Heart left ventricle (tissue), 13 donors: Measurements from ENCODE around the gene SMIM5.
A peak's percentile ranks its signal among the peaks of the same experiment; 100 is the strongest.

ENCODE experiments used
- CTCF ChIP-seq, 12 donors: fragments of 200-600 bp; sonication (generic) in 4 of 12; IDR thresholded peaks; one replicate each; pipeline versions ENCODE4 v1.5.0 to v1.8.0; 2018 to 2022; ENCODE audit warnings: antibody characterized with exemption in 12 of 12, mild to moderate bottlenecking in 5 of 12
- POLR2A ChIP-seq, 2 donors: fragments of 450-650 bp; IDR thresholded peaks; one replicate each; pipeline ENCODE4 v1.6.1; 2017; ENCODE audit warnings: antibody characterized with exemption in 2 of 2, mild to moderate bottlenecking in 2 of 2, moderate library complexity in 2 of 2
- donor health status: ischemic (EF 13 %, LVEDD 7.1; RV severe dilation, severe dysfunction).
- donor health status: DM: no; HTN: yes; CAD: no.
- donor health status: DM: no; HTN: no; CAD: no.
- donor health status: ischemic (EF 25% LVEDD 6.9; RV normal size, moderate dysfunction).
- donor health status: ischemic (EF 25% LVEDD 5.7; RV mildly dilated, moderate dysfunction).
- donor health status: ischemic (EF 35%, LVEDD 5.7; RV mildly dilated, moderate dysfunction).
- donor health status: nonischemic (EF 11% LVEDD 7.7; RV severe dilation, severe dysfunction).
- donor health status: DM: yes; HTN: yes; CAD: no.
- donor health status: PGD.
- donor health status: ischemic (EF 29% LVEDD 5.4; RV normal size, mild dysfunction).
- donor health status: nonischemic (EF 23%, LVEDD 6.1; RV moderate dilation, normal function).

GRCh38 chr17:75601057-75601987 lies 31.9 kb upstream of the SMIM5 start:
- TF ChIP-seq CTCF (IDR thresholded peaks at IDR 0.05) (peak; percentile 45 to 67 (median 60)), POLR2A (IDR thresholded peaks at IDR 0.05) (no peak)
